COLO668 (cell line): ENCODE results near the gene PAX5.
"Not testable (repeated sequence)": the region's sequence is repeated elsewhere in the genome, so short reads cannot be mapped to it uniquely, and the experiment has no call there.

Experiments used
- DNase-seq: peaks from one replicate; lab custom pipeline; 2025; ENCODE audit not compliant: unreplicated experiment; lab: John Stamatoyannopoulos, UW

The PAX5 gene

GRCh38 chr9:36888551-36888950, 145.5 kb downstream of the PAX5 start:
- no peak for DNase-seq

DNA sequence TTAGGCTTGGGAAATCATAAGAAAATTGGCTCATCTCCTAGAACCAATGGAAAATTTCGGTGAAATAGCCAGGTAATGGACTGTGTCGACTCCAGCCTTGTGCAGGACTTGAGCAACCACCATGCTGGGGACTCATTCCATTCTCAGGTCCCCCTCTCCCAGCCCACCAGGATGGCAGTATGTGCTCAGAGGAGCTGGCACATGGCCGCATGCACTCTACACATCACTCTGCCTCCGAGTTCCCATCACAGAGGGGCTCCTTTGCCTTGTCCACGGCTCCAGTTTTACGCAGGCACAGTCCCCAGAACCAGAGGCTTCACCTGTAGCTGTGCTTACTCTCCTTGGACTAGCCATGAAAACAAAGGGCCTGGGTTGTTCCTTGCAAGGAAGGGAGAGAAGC, 149.3 kb downstream of the PAX5 start:
- no peak for DNase-seq

DNA sequence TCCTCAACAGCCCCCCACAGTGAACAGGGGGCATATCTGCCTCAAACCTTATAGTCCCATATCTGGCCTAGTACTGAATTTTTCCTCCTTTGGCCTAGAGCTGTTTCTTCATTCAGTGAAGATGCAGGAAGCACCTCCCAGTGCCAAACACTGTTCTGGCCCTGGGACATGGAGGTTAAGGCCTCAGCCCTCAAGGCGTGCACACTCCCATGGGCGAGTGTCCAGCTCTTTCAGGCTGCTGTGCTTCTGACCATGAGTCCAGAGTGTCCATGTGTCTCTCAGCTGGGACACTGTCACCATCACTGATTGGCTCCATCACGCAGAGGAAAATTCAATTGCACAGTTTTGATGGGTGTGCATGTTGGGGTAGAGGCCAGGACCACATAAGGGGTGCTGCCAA, 151.5 kb downstream of the PAX5 start:
- DNase-seq = no peak

GRCh38 chr9:36881743-36882441, 152.2 kb downstream of the PAX5 start:
- no peak for DNase-seq

DNA sequence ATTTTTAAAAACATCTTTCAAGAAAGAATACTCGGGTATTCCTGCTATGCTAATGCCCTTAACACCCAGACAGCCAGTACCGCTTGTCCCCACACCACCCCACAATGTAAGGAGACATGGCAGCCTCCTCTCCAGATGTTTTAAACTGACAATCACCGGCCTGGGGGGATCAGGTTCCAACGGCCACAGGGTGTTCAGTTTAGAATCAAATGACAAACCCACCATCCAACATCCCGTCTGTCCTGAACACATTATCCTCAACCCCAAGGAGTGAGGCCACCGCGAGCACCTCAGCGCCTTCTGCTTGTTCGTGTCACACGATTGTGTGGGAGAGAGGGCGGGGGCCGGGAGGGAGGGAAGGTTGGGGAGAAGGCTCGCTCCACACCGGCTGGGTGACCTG, 152.8 kb downstream of the PAX5 start:
- no peak for DNase-seq

DNA sequence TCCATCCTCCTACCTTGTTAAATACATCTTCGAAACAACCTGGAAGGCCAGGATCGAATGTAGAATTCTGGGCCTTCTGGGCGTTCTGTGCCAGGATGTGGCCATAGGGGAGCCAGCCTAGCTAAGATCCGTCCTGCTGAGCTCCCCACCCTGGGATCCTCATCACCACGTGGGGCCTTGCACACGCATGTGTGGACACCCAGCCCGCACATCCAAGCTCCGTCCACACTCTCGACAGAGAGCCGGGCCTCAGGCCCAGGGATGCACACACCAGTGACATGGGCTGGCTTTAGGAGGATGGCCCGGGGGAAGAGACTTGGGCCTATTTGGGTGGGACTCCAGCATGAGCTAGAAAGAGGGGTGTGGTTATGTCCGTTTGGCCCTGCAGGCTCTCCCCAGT, 154.0 kb downstream of the PAX5 start:
- DNase-seq = no peak

- no peak for DNase-seq
Measured at GRCh38 chr9:36878986-36879982, 154.8 kb downstream of the PAX5 start.

- no peak for DNase-seq
Measured at GRCh38 chr9:36877239-36877638, 156.8 kb downstream of the PAX5 start.

DNA sequence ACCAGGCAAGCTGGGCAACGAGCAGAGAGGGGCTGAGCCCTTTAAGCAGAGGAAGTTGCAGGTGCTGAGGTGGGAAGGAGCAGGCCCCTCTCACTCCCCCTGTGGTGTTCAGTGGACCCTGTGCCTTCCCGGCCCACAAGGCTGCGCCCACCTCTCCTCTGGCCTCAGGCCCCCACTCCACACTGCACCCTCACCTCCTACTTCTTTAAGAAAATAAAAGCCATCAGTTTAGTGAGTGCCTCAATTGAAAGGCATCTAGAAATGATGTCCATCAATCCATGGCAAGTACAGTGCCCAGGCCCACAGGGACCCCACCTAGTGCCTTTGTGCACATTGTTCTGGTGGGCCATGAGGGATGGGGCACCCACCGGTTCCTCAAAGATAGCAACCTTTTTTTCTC, 158.0 kb downstream of the PAX5 start:
- DNase-seq = no peak

- DNase-seq = no peak
Measured at GRCh38 chr9:36874921-36875320, 159.1 kb downstream of the PAX5 start.

DNA sequence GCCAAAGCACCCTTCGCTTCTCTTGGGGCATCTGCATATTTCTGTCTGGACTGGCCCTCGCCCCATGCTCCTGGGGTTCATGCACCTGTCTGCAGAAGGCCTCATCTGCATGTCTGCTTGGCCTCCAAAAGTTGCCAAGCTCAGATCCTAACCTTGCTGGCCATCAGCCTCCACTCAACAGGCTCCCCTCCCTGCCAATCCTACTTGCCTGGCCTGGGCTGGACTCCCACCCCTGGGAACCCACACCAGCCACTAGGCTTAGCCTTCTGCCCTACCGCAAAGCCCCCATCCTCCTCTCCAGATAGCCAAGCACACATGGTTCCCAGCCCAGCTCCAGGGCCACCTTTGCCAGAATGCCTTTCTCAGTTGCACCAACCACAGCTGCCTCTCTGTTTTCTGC, 159.8 kb downstream of the PAX5 start:
- DNase-seq = no peak

GRCh38 chr9:36873247-36873875, 160.7 kb downstream of the PAX5 start:
- peak; percentile 79 for DNase-seq

DNA sequence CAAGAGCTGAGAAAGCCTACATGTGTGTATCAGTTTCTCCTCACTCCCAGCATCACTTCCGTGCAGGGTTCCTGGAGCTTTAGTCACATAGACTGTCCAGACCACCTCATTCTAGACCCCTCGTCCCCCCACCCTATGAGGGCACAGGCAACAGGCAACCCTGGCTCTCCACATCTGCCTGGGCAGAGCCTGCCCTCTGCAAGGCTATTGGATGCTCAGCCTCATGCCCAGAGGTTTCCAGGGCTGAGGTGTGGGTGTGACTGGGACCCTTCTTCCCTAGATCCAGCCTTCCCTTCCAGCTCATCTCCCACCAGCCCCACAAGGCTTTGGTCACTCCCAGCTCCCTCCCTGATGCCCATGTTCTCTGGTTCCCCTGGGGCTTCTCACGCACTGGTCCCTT, 161.4 kb downstream of the PAX5 start:
- DNase-seq = no peak

DNA sequence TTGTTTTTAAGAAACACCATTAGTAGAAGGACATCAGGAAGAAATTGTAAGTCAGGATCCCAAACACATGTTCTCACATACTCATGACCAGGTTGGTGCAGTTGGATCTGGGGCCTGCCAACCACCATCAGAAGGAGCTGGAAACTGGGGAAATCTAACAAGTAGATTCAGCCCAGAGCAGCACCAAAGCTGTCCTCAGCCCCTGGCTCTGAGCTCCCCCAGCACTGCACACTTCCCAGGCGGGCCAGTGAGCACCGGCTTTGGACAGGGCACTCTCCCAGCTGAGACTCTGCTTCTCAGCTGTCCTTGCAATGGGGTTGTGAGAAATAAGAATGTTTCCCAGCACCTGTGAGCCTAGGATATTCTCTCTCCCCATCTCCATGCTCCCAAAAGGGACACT, 162.5 kb downstream of the PAX5 start:
- DNase-seq = no peak

- peak; percentile 88 for DNase-seq
Measured at GRCh38 chr9:36870960-36871359, 163.1 kb downstream of the PAX5 start.

DNA sequence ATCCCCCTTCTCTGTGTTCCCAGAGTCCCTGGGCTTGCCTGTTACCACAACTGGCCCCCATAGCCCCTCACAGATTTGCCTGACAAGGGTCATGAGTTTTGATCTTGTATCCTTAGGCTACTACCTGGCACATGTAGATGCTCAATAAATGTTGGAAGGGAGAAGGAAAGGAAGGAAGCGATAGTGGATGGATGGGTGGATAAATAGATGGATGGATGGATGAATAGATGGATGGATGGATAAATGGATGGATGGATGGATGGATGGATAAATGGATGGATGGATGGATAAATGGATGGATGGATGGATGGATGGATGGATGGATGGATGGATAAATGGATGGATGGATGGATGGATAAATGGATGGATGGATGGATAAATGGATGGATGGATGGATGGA, 164.5 kb downstream of the PAX5 start:
- DNase-seq = not testable (repeated sequence)

GRCh38 chr9:36868586-36869282, 165.3 kb downstream of the PAX5 start:
- DNase-seq = peak; percentile 8

- peak; percentile 77 for DNase-seq
Measured at GRCh38 chr9:36867672-36868471, 166.2 kb downstream of the PAX5 start.

- DNase-seq = no peak
Measured at GRCh38 chr9:36867241-36867640, 166.8 kb downstream of the PAX5 start.

DNA sequence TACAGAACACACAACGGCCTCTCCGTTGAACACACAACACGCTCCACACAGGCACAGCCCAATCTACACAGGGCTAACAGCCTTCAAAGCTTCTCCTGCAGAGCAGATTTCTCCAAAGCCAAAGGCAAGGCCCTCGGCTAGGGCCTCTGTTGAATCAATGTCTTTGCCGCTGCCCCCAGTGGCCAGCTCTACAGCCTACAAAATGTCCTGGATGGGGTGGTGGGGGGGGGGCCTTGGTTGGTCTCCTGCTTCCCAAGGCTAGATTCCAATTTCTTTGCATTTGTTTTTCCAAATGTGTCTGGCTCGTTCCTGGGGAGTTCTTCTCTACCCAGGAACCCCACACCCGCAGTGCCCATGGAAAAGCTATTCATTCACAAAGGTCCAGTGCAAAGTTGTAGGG, 167.2 kb downstream of the PAX5 start:
- peak; percentile 25 for DNase-seq
